ENCODE results near the gene HNRNPK. TPM values are rescaled to one million over a fixed set of nuclear protein-coding genes. Genes with fewer than 3 reads are reported as not detected.
A peak's percentile ranks its signal among the peaks of the same experiment; 100 is the strongest.

HNRNPK gene
- total RNA-seq, 1 experiment from 2014 or later: 723 TPM

DNA sequence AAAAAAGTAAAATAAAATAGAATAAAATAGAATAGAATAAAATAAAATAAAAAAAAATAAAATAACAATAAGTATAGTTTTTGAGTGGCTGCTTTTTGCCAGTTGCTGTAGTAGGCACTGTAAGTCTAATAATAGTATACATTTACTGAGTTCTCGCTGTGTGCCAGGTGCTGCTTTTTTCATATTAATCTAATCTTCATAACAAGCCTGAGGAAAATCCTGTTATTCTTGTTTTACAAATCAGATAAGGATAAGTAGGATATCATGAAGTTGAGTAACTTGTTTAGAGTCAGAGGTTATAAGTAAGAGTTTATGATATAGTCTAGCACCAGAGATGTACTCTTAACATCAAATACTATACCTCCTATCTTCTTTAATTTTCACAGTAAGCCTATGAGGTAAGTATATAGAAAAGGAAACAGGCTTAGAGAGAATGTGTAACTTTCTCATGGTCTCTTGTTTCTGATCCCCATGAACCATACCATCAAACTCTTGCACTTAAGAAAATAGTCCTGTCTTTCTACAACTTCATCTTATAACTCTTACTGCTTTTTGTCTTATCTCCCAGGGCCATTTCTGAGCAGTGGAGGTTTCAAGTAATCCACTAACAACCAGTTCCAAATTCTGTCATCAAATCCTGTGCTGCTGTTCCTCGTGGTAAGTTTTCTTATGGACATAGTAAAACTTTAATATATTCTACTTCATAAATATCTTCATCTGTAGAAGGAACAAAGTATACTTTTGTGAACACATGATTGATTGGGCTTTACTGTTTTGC, 19.3 kb upstream of the HNRNPK start:
- Mint-ChIP-seq H3K36me3 (peaks cover 19% of the 10 kb centered on the region), H3K27me3 (ENCODE audit: low read depth) (no peaks in the 10 kb centered on the region), H3K4me1 (no peaks in the 10 kb centered on the region), H3K4me3 (no peak overlapping the region), H3K27ac (no peak overlapping the region; the same call in 1 of the 2 replicates), H3K9me3 (no peaks in the 10 kb centered on the region)
- ChIA-PET CTCF (no interaction called here), POLR2A (no interaction called here)
- ATAC-seq: no peak
- TF ChIP-seq HMGA2 (CRISPR knock-in tag; IDR thresholded peaks at IDR 0.05) (peak; percentile 14; the same call in 1 of the 2 replicates), FOXJ3 (CRISPR knock-in tag; IDR thresholded peaks at IDR 0.05; ENCODE audit: borderline replicate concordance) (no peak)
- DNase-seq (ENCODE audit: low spot score): no peak

DNA sequence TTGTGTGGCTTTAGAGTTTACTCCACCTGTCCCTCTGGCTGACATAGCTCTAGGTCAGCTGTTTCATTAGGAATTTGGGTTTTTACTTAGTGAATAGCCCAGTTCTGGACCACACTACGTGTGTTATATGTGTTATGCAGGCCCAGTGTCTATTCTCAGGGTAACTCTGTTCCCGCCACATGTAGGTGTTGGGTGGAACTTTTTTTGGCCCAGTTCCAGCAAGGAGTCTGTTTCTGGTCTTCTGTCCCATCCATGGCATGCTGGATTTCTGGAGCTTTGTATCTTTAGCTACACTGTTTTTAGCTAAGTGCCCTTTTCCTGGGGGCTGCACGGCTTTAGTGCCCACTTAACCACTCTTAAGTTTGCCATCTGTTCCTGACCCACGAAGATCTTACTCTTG, 16.1 kb upstream of the HNRNPK start:
- TF ChIP-seq NR1H2 (CRISPR knock-in tag; IDR thresholded peaks at IDR 0.05) (no peak), RELA (CRISPR knock-in tag; IDR thresholded peaks at IDR 0.05; ENCODE audit: borderline replicate concordance) (no peak), ZNF121 (CRISPR knock-in tag; IDR thresholded peaks at IDR 0.05) (no peak), KAT7 (CRISPR knock-in tag; IDR thresholded peaks at IDR 0.05; ENCODE audit: borderline replicate concordance) (no peak), NR2C2 (CRISPR knock-in tag; IDR thresholded peaks at IDR 0.05) (no peak), HMGA2 (CRISPR knock-in tag; IDR thresholded peaks at IDR 0.05) (no peak), FOXP1 (CRISPR knock-in tag; IDR thresholded peaks at IDR 0.05; ENCODE audit: borderline replicate concordance) (no peak), NR3C1 (CRISPR knock-in tag; conservative IDR thresholded peaks at IDR 0.05; ENCODE audit: low read depth) (no peak), CREM (CRISPR knock-in tag; IDR thresholded peaks at IDR 0.05) (no peak), MYBL2 (CRISPR knock-in tag; IDR thresholded peaks at IDR 0.05) (no peak), ZBTB21 (CRISPR knock-in tag; IDR thresholded peaks at IDR 0.05; ENCODE audit: borderline replicate concordance) (no peak), ZNF317 (CRISPR knock-in tag; IDR thresholded peaks at IDR 0.05; ENCODE audit: borderline replicate concordance, low read depth) (no peak)
- TF ChIP-seq, protein P1, sequence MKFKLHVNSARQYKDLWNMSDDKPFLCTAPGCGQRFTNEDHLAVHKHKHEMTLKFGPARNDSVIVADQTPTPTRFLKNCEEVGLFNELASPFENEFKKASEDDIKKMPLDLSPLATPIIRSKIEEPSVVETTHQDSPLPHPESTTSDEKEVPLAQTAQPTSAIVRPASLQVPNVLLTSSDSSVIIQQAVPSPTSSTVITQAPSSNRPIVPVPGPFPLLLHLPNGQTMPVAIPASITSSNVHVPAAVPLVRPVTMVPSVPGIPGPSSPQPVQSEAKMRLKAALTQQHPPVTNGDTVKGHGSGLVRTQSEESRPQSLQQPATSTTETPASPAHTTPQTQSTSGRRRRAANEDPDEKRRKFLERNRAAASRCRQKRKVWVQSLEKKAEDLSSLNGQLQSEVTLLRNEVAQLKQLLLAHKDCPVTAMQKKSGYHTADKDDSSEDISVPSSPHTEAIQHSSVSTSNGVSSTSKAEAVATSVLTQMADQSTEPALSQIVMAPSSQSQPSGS (CRISPR knock-in tag; IDR thresholded peaks at IDR 0.05; ENCODE audit: borderline replicate concordance, low read depth): no peak
- TF ChIP-seq, protein P2, sequence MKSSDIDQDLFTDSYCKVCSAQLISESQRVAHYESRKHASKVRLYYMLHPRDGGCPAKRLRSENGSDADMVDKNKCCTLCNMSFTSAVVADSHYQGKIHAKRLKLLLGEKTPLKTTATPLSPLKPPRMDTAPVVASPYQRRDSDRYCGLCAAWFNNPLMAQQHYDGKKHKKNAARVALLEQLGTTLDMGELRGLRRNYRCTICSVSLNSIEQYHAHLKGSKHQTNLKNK (CRISPR knock-in tag; IDR thresholded peaks at IDR 0.05): no peak
- TF ChIP-seq, protein P3, sequence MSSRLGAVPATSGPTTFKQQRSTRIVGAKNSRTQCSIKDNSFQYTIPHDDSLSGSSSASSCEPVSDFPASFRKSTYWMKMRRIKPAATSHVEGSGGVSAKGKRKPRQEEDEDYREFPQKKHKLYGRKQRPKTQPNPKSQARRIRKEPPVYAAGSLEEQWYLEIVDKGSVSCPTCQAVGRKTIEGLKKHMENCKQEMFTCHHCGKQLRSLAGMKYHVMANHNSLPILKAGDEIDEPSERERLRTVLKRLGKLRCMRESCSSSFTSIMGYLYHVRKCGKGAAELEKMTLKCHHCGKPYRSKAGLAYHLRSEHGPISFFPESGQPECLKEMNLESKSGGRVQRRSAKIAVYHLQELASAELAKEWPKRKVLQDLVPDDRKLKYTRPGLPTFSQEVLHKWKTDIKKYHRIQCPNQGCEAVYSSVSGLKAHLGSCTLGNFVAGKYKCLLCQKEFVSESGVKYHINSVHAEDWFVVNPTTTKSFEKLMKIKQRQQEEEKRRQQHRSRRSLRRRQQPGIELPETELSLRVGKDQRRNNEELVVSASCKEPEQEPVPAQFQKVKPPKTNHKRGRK (CRISPR knock-in tag; IDR thresholded peaks at IDR 0.05; ENCODE audit: borderline replicate concordance): no peak
- TF ChIP-seq, protein P4, sequence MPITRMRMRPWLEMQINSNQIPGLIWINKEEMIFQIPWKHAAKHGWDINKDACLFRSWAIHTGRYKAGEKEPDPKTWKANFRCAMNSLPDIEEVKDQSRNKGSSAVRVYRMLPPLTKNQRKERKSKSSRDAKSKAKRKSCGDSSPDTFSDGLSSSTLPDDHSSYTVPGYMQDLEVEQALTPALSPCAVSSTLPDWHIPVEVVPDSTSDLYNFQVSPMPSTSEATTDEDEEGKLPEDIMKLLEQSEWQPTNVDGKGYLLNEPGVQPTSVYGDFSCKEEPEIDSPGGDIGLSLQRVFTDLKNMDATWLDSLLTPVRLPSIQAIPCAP (CRISPR knock-in tag; IDR thresholded peaks at IDR 0.05): no peak
- H3K9me3 Mint-ChIP-seq: no peaks in the 10 kb centered on the region
- ATAC-seq (no peak), DNase-seq (ENCODE audit: low spot score) (no peak)
- no peaks in the 10 kb centered on the region for H3K4me1 Mint-ChIP-seq
- POLR2A ChIA-PET: interaction anchor here (1.0 kb wide), 1 partner anchor 15 kb away, joined by 4 read pairs; the partner anchor contains the start of genes HNRNPK and RMI1
- H3K27me3 Mint-ChIP-seq (ENCODE audit: low read depth): no peaks in the 10 kb centered on the region
- no peak overlapping the region for H3K4me3 Mint-ChIP-seq
- no peak overlapping the region for H3K27ac Mint-ChIP-seq
- H3K36me3 Mint-ChIP-seq: peaks cover 10% of the 10 kb centered on the region
- CTCF ChIA-PET: no interaction called here

DNA sequence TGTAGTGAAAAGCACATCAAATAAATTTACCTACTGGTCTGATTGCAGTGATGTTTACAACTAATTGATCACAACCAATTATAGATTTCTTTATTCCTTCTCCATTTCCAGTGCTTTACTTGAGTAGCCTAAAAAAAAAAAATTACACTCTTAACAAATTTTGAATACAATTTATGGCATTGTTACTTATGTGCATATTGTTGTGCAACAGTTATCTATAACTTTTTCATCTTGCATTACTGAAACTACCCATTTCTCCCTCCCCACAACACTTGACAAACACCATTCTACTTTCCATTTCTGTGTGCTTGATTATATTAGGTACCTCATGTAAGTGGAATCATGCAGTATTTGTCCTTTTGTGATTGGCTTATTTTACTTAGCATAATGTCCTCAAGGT, 12.9 kb upstream of the HNRNPK start:
- DNase-seq (ENCODE audit: low spot score): no peak
- POLR2A ChIA-PET: no interaction called here
- H3K9me3 Mint-ChIP-seq: no peaks in the 10 kb centered on the region
- CTCF ChIA-PET: no interaction called here
- H3K27ac Mint-ChIP-seq: no peak overlapping the region
- H3K4me1 Mint-ChIP-seq: no peaks in the 10 kb centered on the region
- no peak for ATAC-seq
- TF ChIP-seq ZNF121 (CRISPR knock-in tag; IDR thresholded peaks at IDR 0.05) (no peak), ZNF671 (CRISPR knock-in tag; IDR thresholded peaks at IDR 0.05) (no peak), ZNF138 (CRISPR knock-in tag; conservative IDR thresholded peaks at IDR 0.05) (no peak), GABPB1 (CRISPR knock-in tag; IDR thresholded peaks at IDR 0.05) (no peak)
- TF ChIP-seq, protein P5, sequence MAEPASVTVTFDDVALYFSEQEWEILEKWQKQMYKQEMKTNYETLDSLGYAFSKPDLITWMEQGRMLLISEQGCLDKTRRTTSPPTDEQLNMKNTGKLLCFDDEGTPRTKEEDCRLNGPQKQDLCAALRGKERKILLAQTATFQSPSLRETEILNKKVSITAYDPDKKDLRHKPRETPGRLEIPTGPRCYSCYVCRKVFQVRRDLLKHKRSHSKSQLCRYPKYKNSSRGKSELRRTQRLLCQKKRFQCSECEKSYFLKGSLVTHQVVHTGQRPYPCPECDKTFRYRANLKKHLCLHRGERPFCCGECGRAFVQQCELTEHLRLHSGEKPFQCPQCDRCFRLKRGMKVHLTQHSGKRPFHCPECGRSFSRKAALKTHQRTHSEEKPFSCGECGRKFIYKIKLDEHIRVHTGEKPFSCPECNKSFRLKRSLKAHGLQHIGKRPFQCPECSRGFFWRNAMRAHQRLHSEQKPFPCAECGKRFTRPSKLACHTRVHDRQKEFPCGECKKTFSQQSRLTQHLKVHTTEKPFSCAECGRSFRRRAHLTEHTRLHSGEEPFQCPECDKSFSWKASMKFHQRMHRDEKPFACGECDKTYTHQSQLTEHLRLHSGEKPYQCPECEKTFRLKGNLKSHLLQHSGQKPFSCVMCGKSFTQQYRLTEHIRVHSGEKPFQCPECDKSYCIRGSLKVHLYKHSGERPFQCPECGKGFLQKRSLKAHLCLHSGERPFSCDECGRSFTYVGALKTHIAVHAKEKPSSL (CRISPR knock-in tag; conservative IDR thresholded peaks at IDR 0.05): no peak
- peaks cover 23% of the 10 kb centered on the region for H3K36me3 Mint-ChIP-seq
- no peaks in the 10 kb centered on the region for H3K27me3 Mint-ChIP-seq (ENCODE audit: low read depth)
- H3K4me3 Mint-ChIP-seq: no peak overlapping the region
